HG03521 (cell line): ENCODE data around the gene RAP2C.

Experiments used
- ATAC-seq: cut with Tn5 transposase; IDR thresholded peaks from one replicate; pipeline ENCODE4 v1.9.1; 2021; ENCODE audit warnings: mild to moderate bottlenecking, moderate library complexity; ENCODE audit not compliant: unreplicated experiment

The RAP2C gene

GRCh38 chrX:132219343-132219768, at the start of gene RAP2C:
TSS of gene RAP2C (minus strand) at chrX:132219447. CDS start at chrX:132217268, 2,179 bp downstream.
- ATAC-seq = peak; percentile 44

- no peak for ATAC-seq
Observed at GRCh38 chrX:132267392-132267791, 48.1 kb upstream of the RAP2C start.

GRCh38 chrX:132266583-132267355, 47.5 kb upstream of the RAP2C start:
- no peak for ATAC-seq

GRCh38 chrX:132263127-132263526, 43.9 kb upstream of the RAP2C start:
- no peak for ATAC-seq

- ATAC-seq = no peak
Observed at GRCh38 chrX:132258509-132258908, 39.3 kb upstream of the RAP2C start.

GRCh38 chrX:132257116-132257515, 37.9 kb upstream of the RAP2C start:
- ATAC-seq = no peak

- no peak for ATAC-seq
Observed at GRCh38 chrX:132236121-132236520, 16.9 kb upstream of the RAP2C start.

- ATAC-seq = no peak
Observed at GRCh38 chrX:132235488-132235887, 16.2 kb upstream of the RAP2C start.

- ATAC-seq = no peak
Observed at GRCh38 chrX:132231587-132231986, 12.3 kb upstream of the RAP2C start.

GRCh38 chrX:132227383-132228112, 8.3 kb upstream of the RAP2C start:
- no peak for ATAC-seq

- ATAC-seq = no peak
Observed at GRCh38 chrX:132226169-132226568, 6.9 kb upstream of the RAP2C start.

- ATAC-seq = peak; percentile 47
Observed at GRCh38 chrX:132218100-132218812, 991 bp downstream of the RAP2C start.

- peak; percentile 68 for ATAC-seq
Observed at GRCh38 chrX:132217203-132218073, 1.8 kb downstream of the RAP2C start.

- no peak for ATAC-seq
Observed at GRCh38 chrX:132216806-132217202, 2.4 kb downstream of the RAP2C start.

GRCh38 chrX:132216283-132216682, 3.0 kb downstream of the RAP2C start:
- ATAC-seq = no peak

- ATAC-seq = no peak
Observed at GRCh38 chrX:132214518-132214917, 4.7 kb downstream of the RAP2C start.

- ATAC-seq = no peak
Observed at GRCh38 chrX:132209527-132209926, 9.7 kb downstream of the RAP2C start.

GRCh38 chrX:132208422-132208821, 10.8 kb downstream of the RAP2C start:
- ATAC-seq = no peak

- ATAC-seq = no peak
Observed at GRCh38 chrX:132207996-132208395, 11.3 kb downstream of the RAP2C start.

- ATAC-seq = no peak
Observed at GRCh38 chrX:132206259-132206658, 13.0 kb downstream of the RAP2C start.

GRCh38 chrX:132204629-132205028, 14.6 kb downstream of the RAP2C start:
- no peak for ATAC-seq
